Ovary (tissue), 3 donors: ENCODE data around the gene SIRT4.

Experiments used
- CTCF ChIP-seq, 3 donors: fragments of 450-650 bp in 2 of 3; fragments of 200-600 bp in 1 of 3; IDR thresholded peaks; one replicate each; pipeline versions ENCODE4 v1.5.1 to v1.8.0; 2016 to 2022; ENCODE audit warnings: antibody characterized with exemption in 3 of 3, mild to moderate bottlenecking in 1 of 3
- EP300 ChIP-seq: sonication (generic); formaldehyde crosslinking; IDR thresholded peaks from one replicate; pipeline ENCODE4 v1.6.1; 2017; ENCODE audit warnings: antibody characterized with exemption
- POLR2A ChIP-seq: fragments of 450-650 bp; IDR thresholded peaks from one replicate; pipeline ENCODE4 v1.6.1; 2017; ENCODE audit warnings: antibody characterized with exemption, mild to moderate bottlenecking, moderate library complexity
- donor health status: DM: no; HTN: no; CAD: no.

GRCh38 chr12:120358412-120359100 lies 56.4 kb downstream of the SIRT4 start:
- TF ChIP-seq CTCF (IDR thresholded peaks at IDR 0.05) (no peak), POLR2A (no peak), EP300 (no peak)
